HCT116 (cell line): ENCODE measurements around the gene CC2D1B. TPM values are rescaled to one million over a fixed set of nuclear protein-coding genes. Genes with fewer than 3 reads are reported as not detected.

ENCODE experiments used
- ATAC-seq: fragments of 200-7000 bp; cut with Tn5 transposase; 2 replicates; pipeline ENCODE4 v1.9.1; 2020; ENCODE audit warnings: mild to moderate bottlenecking, moderate library complexity
- BruUV-seq: library from RNA; stranded (reverse); fragments of 400-500 nt; replicated peaks from 2 replicates; lab custom pipeline; 2021; lab: Mats Ljungman, UMichigan
- CTCF ChIA-PET: fragments of 300-600 bp; sonication (Branson Sonifier 250); formaldehyde crosslinking; loops from one replicate; lab custom pipeline; 2021; ENCODE audit warnings: antibody characterized with exemption; lab: Charles Lee
- POLR2A ChIA-PET: fragments of 300-600, 350-600 bp; sonication (Branson Sonifier 250); formaldehyde crosslinking; loops from one replicate; lab custom pipeline; 2021; ENCODE audit warnings: antibody characterized with exemption; lab: Charles Lee
- RAD21 ChIA-PET, 2 experiments: fragments of 300-600 bp; sonication (Branson Sonifier 250); formaldehyde crosslinking; loops; one replicate each; lab custom pipeline; 2023; ENCODE audit warnings: low total read pairs in 2 of 2; ENCODE audit not compliant: uncharacterized antibody in 2 of 2, unreplicated experiment in 2 of 2, low non-redundant PET in 1 of 2; lab: Charles Lee
- DNase-seq: peaks from one replicate; pipeline ENCODE4 v3.0.0-alpha.2; 2010; ENCODE audit warnings: low read depth, low spot score
- H2AFZ ChIP-seq: fragments of 200-600 bp; shearing (Covaris generic), sonication (generic); 2 replicates; pipeline ENCODE4 v1.6.1; 2017; ENCODE audit warnings: low read depth, mixed run types, mixed read lengths, antibody characterized with exemption, low read length; ENCODE audit not compliant: poor library complexity, severe bottlenecking
- H3K27ac ChIP-seq: 2 replicates; pipeline ENCODE4 v1.5.1; 2012; ENCODE audit warnings: low read depth, low read length
- H3K27me3 ChIP-seq: fragments of 200-600 bp; sonication (generic); 2 replicates; pipeline ENCODE4 v1.6.1; 2016; ENCODE audit warnings: mixed run types, low read length, mixed read lengths; ENCODE audit not compliant: insufficient read depth
- H3K36me3 ChIP-seq, 2 experiments: fragments of 200-500 bp in 1 of 2; fragments of 200-600 bp in 1 of 2; sonication (Bioruptor generic) in 1 of 2; sonication (generic) in 1 of 2; 2 replicates each; pipeline versions ENCODE4 v1.5.1 to v1.6.1; 2014 to 2016; ENCODE audit warnings: low read length in 2 of 2, inconsistent platforms in 1 of 2, mixed read lengths in 1 of 2, mixed run types in 1 of 2; ENCODE audit not compliant: insufficient read depth in 2 of 2, control insufficient read depth in 1 of 2
- H3K4me1 ChIP-seq, 2 experiments: fragments of 200-600 bp in 1 of 2; sonication (generic) in 1 of 2; 2 replicates each; pipeline versions ENCODE4 v1.5.1 to v1.6.1; 2012 to 2017; ENCODE audit warnings: low read length in 2 of 2, inconsistent platforms in 1 of 2, mild to moderate bottlenecking in 1 of 2, mixed read lengths in 1 of 2, mixed run types in 1 of 2, moderate library complexity in 1 of 2; ENCODE audit not compliant: insufficient read depth in 2 of 2, control insufficient read depth in 1 of 2
- H3K4me2 ChIP-seq: fragments of 200-600 bp; sonication (generic); 2 replicates; pipeline ENCODE4 v1.6.1; 2017; ENCODE audit warnings: mixed run types, low read length, mixed read lengths
- H3K4me3 ChIP-seq, 2 experiments: fragments of 200-600 bp in 1 of 2; sonication (generic) in 1 of 2; replicated peaks in 1 of 2; 2 replicates each; pipeline ENCODE4 v1.5.1; 2011 to 2016; ENCODE audit warnings: low read length in 2 of 2, control low read depth in 1 of 2, low read depth in 1 of 2, mild to moderate bottlenecking in 1 of 2, mixed read lengths in 1 of 2, mixed run types in 1 of 2
- H3K79me2 ChIP-seq: fragments of 200-600 bp; sonication (generic); 2 replicates; pipeline ENCODE4 v1.6.1; 2017; ENCODE audit warnings: mild to moderate bottlenecking, mixed run types, low read length, moderate library complexity, mixed read lengths; ENCODE audit not compliant: insufficient read depth
- H3K9ac ChIP-seq: fragments of 200-600 bp; sonication (generic); 2 replicates; pipeline ENCODE4 v1.6.1; 2016; ENCODE audit warnings: low read length, mixed read lengths
- H3K9me2 ChIP-seq: fragments of 200-600 bp; sonication (generic), shearing (Covaris generic); 2 replicates; pipeline ENCODE4 v1.6.1; 2017; ENCODE audit warnings: mixed run types, mild to moderate bottlenecking, moderate library complexity; ENCODE audit not compliant: insufficient read depth
- H3K9me3 ChIP-seq, 2 experiments: fragments of 200-500 bp in 1 of 2; fragments of 200-600 bp in 1 of 2; sonication (Bioruptor generic) in 1 of 2; sonication (generic) in 1 of 2; 2 replicates each; pipeline ENCODE4 v1.6.1; 2014 to 2017; ENCODE audit warnings: low read length in 2 of 2, mixed read lengths in 2 of 2, inconsistent platforms in 1 of 2, low read depth in 1 of 2, mild to moderate bottlenecking in 1 of 2, mixed run types in 1 of 2, moderate library complexity in 1 of 2; ENCODE audit not compliant: control insufficient read depth in 1 of 2, insufficient read depth in 1 of 2
- H4K20me1 ChIP-seq: fragments of 200-600 bp; sonication (generic), shearing (Covaris generic); 2 replicates; pipeline ENCODE4 v1.6.1; 2017; ENCODE audit warnings: mixed run types, mild to moderate bottlenecking, moderate library complexity; ENCODE audit not compliant: insufficient read depth
- CBX3 ChIP-seq: IDR thresholded peaks from 2 replicates; pipeline ENCODE4 v1.6.1; 2012; ENCODE audit warnings: low read depth
- CEBPB ChIP-seq: IDR thresholded peaks from 2 replicates; pipeline ENCODE4 v1.6.1; 2012; ENCODE audit warnings: low read depth
- EGR1 ChIP-seq: IDR thresholded peaks from 2 replicates; pipeline ENCODE4 v1.6.1; 2012; ENCODE audit warnings: low read depth
- ELF1 ChIP-seq: IDR thresholded peaks from 2 replicates; pipeline ENCODE4 v1.6.1; 2012; ENCODE audit warnings: low read depth, borderline replicate concordance
- EZH2 ChIP-seq: fragments of 200-600 bp; sonication (generic); IDR thresholded peaks from 2 replicates; pipeline ENCODE4 v1.6.1; 2017; ENCODE audit warnings: antibody characterized with exemption, mixed run types
- EZH2phosphoT487 ChIP-seq: fragments of 200-600 bp; IDR thresholded peaks from 2 replicates; pipeline ENCODE4 v1.6.1; 2018; ENCODE audit warnings: antibody characterized with exemption, borderline replicate concordance
- FOSL1 ChIP-seq: IDR thresholded peaks from 2 replicates; pipeline ENCODE4 v1.6.1; 2012; ENCODE audit warnings: low read depth
- JUND ChIP-seq: IDR thresholded peaks from 2 replicates; pipeline ENCODE4 v1.6.1; 2012
- POLR2A ChIP-seq: IDR thresholded peaks from 2 replicates; pipeline ENCODE4 v1.7.0; 2011; ENCODE audit warnings: borderline replicate concordance; ENCODE audit not compliant: insufficient read depth, insufficient read length; ENCODE audit errors: extremely low read depth
- SIN3A ChIP-seq: IDR thresholded peaks from 2 replicates; pipeline ENCODE4 v1.6.1; 2012; ENCODE audit warnings: low read depth
- SP1 ChIP-seq: IDR thresholded peaks from 2 replicates; pipeline ENCODE4 v1.6.1; 2012; ENCODE audit warnings: low read depth
- SRF ChIP-seq: IDR thresholded peaks from 2 replicates; pipeline ENCODE4 v1.6.1; 2012; ENCODE audit warnings: low read depth
- YY1 ChIP-seq: IDR thresholded peaks from 2 replicates; pipeline ENCODE4 v1.6.1; 2011; ENCODE audit warnings: low read length, low read depth, moderate library complexity, mild to moderate bottlenecking; ENCODE audit not compliant: insufficient replicate concordance; ENCODE audit errors: extremely low read depth
- ZBTB33 ChIP-seq: IDR thresholded peaks from 2 replicates; pipeline ENCODE4 v1.6.1; 2011; ENCODE audit warnings: mild to moderate bottlenecking, low read length, moderate library complexity; ENCODE audit not compliant: insufficient replicate concordance; ENCODE audit errors: extremely low read depth
- ZFX ChIP-seq: fragments of 450-650 bp; IDR thresholded peaks from 2 replicates; pipeline ENCODE4 v1.6.1; 2017
- ZNF274 ChIP-seq: fragments of 200-500 bp; sonication (Bioruptor generic); IDR thresholded peaks from 2 replicates; pipeline ENCODE4 v1.6.1; 2014; ENCODE audit warnings: mild to moderate bottlenecking, low read depth, low read length, inconsistent platforms
- intact Hi-C: fragments of 100-400 bp; cut with micrococcal nuclease; formaldehyde crosslinking; loops from 2 replicates; pipeline ENCODE4 v1.10.0; 2022
- total RNA-seq: library from RNA; stranded (reverse); gene quantifications from one replicate; pipeline ENCODE4 v1.2.1, GENCODE V29; 2021; ENCODE audit not compliant: unreplicated experiment
- TF ChIP-seq, protein P1 (sequence below): IDR thresholded peaks from 2 replicates; pipeline ENCODE4 v1.6.1; 2012; ENCODE audit warnings: low read depth
- TF ChIP-seq, protein P2 (sequence below): IDR thresholded peaks from 2 replicates; pipeline ENCODE4 v1.6.1; 2012
- TF ChIP-seq, protein P3 (sequence below): IDR thresholded peaks from 2 replicates; pipeline ENCODE4 v1.6.1; 2012

CC2D1B gene
- total RNA-seq, 1 experiment from 2014 or later, result 20.4 TPM

GRCh38 chr1:52328615-52329014 lies 37.4 kb downstream of the CC2D1B start:
- Histone ChIP-seq H3K9me3 (no peaks in the 10 kb centered on the region), H2AFZ (no peak overlapping the region), H3K36me3 (no peaks in the 10 kb centered on the region), H3K27me3 (no peaks in the 10 kb centered on the region), H3K27ac (no peak overlapping the region), H3K4me2 (no peak overlapping the region), H3K79me2 (no peaks in the 10 kb centered on the region), H3K9me2 (no peaks in the 10 kb centered on the region), H3K4me1 (no peaks in the 10 kb centered on the region), H3K4me3 (no peak overlapping the region), H3K9ac (no peak overlapping the region), H4K20me1 (no peaks in the 10 kb centered on the region)
- no TSS peak for BruUV-seq
- DNase-seq (no peak), ATAC-seq (no peak)
- no peak for TF ChIP-seq CEBPB
- TF ChIP-seq JUND, result no peak
- no peak for TF ChIP-seq SIN3A
- TF ChIP-seq, protein P1, sequence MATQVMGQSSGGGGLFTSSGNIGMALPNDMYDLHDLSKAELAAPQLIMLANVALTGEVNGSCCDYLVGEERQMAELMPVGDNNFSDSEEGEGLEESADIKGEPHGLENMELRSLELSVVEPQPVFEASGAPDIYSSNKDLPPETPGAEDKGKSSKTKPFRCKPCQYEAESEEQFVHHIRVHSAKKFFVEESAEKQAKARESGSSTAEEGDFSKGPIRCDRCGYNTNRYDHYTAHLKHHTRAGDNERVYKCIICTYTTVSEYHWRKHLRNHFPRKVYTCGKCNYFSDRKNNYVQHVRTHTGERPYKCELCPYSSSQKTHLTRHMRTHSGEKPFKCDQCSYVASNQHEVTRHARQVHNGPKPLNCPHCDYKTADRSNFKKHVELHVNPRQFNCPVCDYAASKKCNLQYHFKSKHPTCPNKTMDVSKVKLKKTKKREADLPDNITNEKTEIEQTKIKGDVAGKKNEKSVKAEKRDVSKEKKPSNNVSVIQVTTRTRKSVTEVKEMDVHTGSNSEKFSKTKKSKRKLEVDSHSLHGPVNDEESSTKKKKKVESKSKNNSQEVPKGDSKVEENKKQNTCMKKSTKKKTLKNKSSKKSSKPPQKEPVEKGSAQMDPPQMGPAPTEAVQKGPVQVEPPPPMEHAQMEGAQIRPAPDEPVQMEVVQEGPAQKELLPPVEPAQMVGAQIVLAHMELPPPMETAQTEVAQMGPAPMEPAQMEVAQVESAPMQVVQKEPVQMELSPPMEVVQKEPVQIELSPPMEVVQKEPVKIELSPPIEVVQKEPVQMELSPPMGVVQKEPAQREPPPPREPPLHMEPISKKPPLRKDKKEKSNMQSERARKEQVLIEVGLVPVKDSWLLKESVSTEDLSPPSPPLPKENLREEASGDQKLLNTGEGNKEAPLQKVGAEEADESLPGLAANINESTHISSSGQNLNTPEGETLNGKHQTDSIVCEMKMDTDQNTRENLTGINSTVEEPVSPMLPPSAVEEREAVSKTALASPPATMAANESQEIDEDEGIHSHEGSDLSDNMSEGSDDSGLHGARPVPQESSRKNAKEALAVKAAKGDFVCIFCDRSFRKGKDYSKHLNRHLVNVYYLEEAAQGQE, result no peak
- TF ChIP-seq POLR2A, result no peak
- TF ChIP-seq CBX3, result no peak
- no peak for TF ChIP-seq ZNF274
- TF ChIP-seq, protein P2, sequence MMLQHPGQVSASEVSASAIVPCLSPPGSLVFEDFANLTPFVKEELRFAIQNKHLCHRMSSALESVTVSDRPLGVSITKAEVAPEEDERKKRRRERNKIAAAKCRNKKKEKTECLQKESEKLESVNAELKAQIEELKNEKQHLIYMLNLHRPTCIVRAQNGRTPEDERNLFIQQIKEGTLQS, result no peak
- TF ChIP-seq ELF1, result no peak
- TF ChIP-seq FOSL1, result no peak
- no peak for TF ChIP-seq EZH2
- no peak for TF ChIP-seq EZH2phosphoT487
- TF ChIP-seq, protein P3, sequence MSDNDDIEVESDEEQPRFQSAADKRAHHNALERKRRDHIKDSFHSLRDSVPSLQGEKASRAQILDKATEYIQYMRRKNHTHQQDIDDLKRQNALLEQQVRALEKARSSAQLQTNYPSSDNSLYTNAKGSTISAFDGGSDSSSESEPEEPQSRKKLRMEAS, result no peak
- no peak for TF ChIP-seq SP1
- no peak for TF ChIP-seq YY1
- no peak for TF ChIP-seq ZBTB33
- TF ChIP-seq EGR1, result no peak
- no peak for TF ChIP-seq SRF
- TF ChIP-seq ZFX, result no peak
- ChIA-PET RAD21 (no interaction called here), CTCF (no interaction called here), POLR2A (no interaction called here)
- intact Hi-C loops, result no loop called here
